ENCODE measurements around the gene USPL1. TPM values are rescaled to one million over a fixed set of nuclear protein-coding genes. Genes with fewer than 3 reads are reported as not detected.
A peak's percentile ranks its signal among the peaks of the same experiment; 100 is the strongest.
"Not testable (repeated sequence)": the region's sequence is repeated elsewhere in the genome, so short reads cannot be mapped to it uniquely, and the experiment has no call there.

Gene USPL1
- 24.4 TPM for total RNA-seq

- peak; percentile 99 for DNase-seq (ENCODE audit: low spot score)
Measured at GRCh38 chr13:30617315-30618185, at the start of gene USPL1. TSS of gene USPL1 (plus strand) at chr13:30617920. CDS start at chr13:30621141, 3,221 bp downstream.

DNA sequence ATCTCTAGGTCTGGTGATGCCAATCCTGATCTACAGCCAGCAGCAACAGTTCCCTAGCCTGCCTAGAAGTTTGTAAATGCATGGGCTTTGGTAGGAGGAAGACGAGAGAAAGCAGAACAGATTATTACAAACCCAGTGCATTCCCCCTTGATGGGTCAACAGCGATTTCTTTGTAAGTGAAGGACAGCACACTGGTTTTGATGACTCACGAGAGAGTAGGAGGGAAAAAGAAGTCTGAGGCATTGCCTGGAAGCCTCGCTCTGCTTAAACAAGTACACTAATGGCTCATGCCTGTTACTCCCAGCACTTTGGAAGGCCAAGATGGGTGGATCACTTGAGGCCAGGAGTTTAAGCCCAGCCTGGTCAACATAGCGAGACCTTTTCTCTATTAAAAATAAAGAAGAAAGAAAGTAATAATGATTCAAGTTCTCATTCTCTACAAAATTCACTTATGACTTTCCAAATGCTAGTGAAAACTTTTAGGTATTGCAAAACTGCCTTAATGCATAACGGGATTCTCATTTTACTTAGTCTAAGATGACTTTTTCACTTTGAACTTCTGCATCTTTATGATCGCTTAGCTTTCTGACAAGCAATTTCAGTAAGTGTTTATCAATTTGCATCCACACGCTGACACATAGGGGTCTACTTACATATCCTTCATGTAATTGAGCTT lies 47.7 kb upstream of the USPL1 start:
- peak; percentile 47 for DNase-seq (ENCODE audit: low spot score)

GRCh38 chr13:30570691-30571090 lies 47.0 kb upstream of the USPL1 start:
- no peak for DNase-seq (ENCODE audit: low spot score)

GRCh38 chr13:30572859-30573275 lies 44.9 kb upstream of the USPL1 start:
- no peak for DNase-seq (ENCODE audit: low spot score)

DNA sequence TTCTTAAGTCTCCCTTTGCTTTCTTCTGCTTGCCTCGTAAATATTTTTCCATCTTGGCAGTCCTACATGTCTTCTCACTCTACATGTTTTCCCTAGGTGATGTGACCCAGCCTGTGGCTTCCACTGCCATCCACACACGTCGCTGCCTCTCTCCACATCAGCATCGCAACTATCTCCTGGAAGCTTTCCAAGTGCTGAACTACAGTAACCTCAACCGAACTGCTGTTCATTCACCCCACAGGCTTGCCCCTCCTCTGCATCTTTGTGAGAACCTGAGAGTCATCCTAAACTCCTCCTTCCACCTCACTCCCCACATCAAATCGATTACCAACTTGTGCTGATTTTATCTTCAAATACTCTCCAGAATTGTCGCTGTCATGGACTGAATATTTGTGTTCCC lies 41.2 kb upstream of the USPL1 start:
- peak; percentile 47 for DNase-seq (ENCODE audit: low spot score)

GRCh38 chr13:30577401-30577852 lies 40.3 kb upstream of the USPL1 start:
- DNase-seq (ENCODE audit: low spot score) = no peak

DNA sequence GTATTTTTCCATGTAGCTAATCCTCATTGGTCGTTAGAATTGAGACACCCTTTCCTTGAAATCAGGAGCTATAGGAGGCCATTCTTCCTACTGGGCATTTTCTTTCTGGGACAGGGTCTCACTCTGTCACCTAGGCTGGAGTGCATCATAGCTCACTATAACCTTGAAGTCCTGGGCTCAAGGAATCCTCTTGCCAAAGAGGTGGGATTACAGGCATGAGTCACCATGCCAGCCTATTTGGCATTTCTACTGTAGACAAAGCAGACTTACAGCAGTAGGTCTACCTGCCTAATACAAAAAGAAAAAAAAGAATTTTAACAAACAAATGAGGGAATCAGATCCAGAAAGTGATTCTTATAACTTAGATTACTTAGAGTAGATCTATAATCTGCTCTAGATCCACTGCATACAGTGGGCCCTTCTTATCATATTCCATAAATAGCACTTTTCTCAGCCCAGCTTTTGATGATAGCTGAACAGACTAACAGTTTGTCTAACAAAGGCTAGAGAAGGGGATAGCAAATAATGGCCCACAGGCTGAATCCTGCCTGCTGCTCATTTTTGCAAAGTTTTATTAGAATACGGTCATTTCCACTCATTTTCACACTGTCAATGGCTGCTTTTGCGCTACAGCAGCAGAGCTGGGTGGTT lies 36.7 kb upstream of the USPL1 start:
- DNase-seq (ENCODE audit: low spot score) = no peak

GRCh38 chr13:30581582-30581981 lies 36.1 kb upstream of the USPL1 start:
- DNase-seq (ENCODE audit: low spot score) = no peak

GRCh38 chr13:30584051-30584731 lies 33.5 kb upstream of the USPL1 start:
- no peak for DNase-seq (ENCODE audit: low spot score)

DNA sequence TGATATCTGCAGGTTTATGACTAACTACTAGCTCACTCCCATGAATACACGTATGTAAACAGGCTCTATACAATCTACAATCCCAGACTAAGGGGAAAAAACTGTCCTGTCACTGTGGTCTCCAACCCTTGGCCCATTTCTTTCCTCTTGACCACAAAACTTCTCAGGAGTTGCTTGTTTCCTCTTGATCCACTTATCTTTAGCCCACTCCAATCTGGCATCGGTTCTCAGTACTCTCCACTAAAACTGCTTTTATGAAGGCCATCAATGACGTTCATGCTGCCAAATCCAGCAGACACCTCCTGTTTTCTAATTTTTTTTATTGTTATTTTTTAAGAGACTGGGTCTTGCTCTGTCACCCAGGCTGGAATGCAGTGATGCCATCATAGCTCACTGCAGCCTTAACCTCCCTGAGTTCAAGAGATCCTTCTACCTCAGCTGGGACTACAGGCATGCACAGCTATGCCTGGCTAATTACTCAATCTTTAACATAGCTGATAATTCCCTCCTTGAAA lies 31.9 kb upstream of the USPL1 start:
- DNase-seq (ENCODE audit: low spot score) = no peak

- DNase-seq (ENCODE audit: low spot score) = no peak
Measured at GRCh38 chr13:30587231-30587630, 30.5 kb upstream of the USPL1 start.

- DNase-seq (ENCODE audit: low spot score) = no peak
Measured at GRCh38 chr13:30587739-30588138, 30.0 kb upstream of the USPL1 start.

DNA sequence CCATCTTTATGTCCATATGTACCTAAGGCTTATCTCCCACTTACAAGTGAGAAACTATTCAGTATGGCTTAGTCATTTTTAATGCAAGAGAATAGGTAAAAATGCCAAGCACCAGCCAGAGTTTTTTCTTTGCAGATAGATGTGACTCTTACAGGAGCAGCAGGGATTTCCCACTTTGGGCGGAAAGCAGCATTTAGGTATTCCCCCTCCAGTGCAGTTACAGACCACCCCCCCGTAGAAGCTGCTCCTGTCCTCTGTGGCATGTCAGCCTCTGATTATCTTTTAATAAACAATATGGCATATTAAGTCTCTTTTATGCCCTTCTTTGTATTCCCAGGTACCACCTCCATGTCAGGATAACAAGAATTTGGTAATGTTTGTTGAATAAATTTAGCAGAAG lies 24.7 kb upstream of the USPL1 start:
- no peak for DNase-seq (ENCODE audit: low spot score)

DNA sequence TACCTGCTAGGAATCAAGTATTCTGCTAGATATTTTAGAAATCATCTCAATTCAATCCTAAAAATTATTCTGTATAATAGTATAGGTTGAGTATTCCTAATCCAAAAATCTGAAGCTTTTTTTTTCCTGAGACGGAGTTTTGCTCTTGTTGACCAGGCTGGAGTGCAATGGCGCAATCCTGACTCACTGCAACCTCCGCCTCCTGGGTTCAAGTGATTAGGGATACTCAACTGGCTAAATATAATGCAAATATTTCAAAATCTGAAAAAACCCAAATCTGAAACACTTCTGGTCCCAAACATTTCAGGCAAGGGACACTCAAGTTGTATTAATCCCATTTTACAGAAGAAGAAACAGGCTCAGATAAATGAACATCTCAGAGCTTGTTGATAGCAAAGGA lies 17.2 kb upstream of the USPL1 start:
- no peak for DNase-seq (ENCODE audit: low spot score)

DNA sequence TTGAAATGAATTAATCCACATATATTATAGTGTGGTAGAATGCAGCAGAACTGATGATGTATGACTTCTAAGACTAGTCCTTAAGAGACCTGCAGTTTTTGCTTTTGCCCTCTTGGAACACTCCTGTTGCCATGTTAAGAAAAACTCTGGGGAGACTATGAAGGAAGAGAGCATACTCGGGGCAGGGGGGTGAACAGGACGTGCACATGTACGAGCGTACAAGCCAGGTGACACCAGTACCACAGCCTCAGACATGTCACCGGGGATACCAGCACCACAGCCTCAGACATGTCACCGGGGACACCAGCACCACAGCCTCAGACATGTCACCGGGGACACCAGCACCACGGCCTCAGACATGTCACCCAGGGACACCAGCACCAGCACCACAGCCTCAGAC lies 15.9 kb upstream of the USPL1 start:
- no peak for DNase-seq (ENCODE audit: low spot score)

DNA sequence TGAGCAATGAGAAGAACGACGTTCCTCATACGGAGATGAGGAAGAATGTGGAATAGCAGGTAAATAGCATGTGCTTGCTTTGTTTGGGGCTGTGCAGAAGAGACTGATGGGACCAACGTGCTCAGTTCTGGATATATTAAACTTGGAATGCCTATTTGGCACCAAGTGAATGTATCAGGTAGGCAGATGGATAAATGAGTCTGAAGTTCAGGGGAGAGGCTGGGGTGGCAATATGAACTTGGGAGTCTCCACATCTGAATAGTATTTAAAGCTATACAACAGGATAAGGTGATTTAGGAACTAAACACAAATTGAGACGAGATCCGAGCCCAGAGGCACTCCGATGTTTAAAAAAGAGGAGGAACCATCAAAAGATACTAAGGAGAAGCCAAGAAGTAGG lies 12.7 kb upstream of the USPL1 start:
- DNase-seq (ENCODE audit: low spot score) = no peak

DNA sequence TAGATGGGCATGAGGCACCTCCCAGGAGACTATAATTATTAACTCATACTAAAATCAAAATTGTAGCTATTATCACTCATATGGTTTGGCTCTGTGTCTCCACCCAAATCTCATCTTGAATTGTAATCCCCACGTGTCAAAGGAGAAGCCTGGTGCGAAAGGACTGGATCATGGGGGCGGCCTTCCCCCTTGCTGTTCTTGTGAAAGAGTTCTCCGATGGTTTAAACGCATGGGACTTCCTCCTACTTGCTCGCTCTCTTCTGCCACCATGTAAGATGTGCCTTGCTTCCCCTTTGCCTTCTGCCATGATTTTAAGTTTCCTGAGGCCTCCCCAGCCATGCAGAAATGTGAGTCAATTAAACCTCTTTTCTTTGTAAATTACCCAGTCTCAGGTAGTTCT lies 10.5 kb upstream of the USPL1 start:
- not testable (repeated sequence) for DNase-seq (ENCODE audit: low spot score)

GRCh38 chr13:30607908-30608307 lies 9.8 kb upstream of the USPL1 start:
- no peak for DNase-seq (ENCODE audit: low spot score)

DNA sequence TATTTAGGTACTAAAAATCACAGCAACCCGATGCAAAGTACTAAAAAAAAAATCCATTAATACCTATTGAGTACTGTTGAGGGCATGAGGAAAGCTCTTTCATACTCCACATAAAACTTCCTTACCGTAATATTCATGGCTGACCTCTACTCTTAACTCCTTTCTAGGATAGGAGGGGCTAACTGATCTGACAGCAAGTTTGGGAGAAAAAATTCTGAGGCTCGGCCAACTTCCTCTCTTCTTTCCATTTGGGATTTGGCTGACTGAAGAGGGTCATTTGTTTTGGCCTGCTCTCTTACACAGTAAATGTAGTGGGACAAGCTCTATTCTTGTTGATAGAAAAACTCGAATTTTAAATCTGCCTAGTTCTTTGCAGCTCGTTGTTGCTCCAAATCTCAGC lies 9.4 kb upstream of the USPL1 start:
- no peak for DNase-seq (ENCODE audit: low spot score)

DNA sequence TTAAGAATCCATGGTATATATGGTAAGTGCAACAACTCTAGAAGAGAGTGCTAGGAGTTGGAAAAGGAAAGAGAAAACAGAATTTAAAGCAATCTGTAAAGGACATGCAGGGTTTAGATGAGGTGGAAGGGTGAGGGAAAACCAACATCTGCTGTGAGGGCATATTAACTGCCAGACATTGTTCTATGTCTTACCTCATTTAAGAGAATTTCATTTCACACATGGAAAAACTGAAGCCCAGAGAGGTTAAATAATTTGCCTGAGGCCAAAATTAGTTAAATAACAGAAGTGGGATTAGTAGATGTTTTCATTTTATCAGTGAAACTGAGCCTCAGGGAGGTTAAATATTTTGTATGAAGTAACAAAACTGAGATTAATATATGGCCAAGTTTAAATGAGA lies 7.4 kb upstream of the USPL1 start:
- no peak for DNase-seq (ENCODE audit: low spot score)

DNA sequence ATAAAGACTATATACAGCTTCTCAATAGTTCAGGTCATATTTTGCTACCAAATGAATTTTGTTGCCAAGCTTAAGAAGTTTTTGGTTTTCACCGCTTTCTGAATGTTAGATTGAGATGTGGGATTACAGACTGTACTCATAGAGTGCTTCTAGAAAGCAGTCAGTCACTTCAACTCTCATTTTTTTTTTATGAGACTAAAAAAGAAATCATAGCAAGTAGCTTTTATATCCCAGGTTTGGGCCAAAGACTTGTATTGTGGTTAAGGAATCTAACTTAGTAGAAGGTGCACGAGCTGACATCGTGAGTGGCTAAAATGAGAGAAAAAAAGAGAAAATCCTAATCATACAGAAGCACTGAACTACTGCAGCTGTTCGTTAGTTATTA lies 2.2 kb upstream of the USPL1 start:
- no peak for DNase-seq (ENCODE audit: low spot score)
